ENCODE results near the gene SMAD3. TPM values are rescaled to one million over a fixed set of nuclear protein-coding genes. Genes with fewer than 3 reads are reported as not detected.

The SMAD3 gene
- total RNA-seq, 1 experiment from 2014 or later, result 89.2 TPM

GRCh38 chr15:67036775-67037555, 28.4 kb upstream of the SMAD3 start:
- Histone ChIP-seq H3K36me3 (ENCODE audit: control insufficient read depth in 1 of 2, insufficient read depth in 2 of 2, low read length in 2 of 2) (no peaks in the 10 kb centered on the region), H3K9me3 (ENCODE audit: control insufficient read depth in 1 of 2, insufficient read depth in 1 of 2, low read depth in 1 of 2, low read length in 2 of 2) (no peaks in the 10 kb centered on the region), H3K9me2 (ENCODE audit: insufficient read depth) (no peaks in the 10 kb centered on the region), H3K4me1 (ENCODE audit: control insufficient read depth in 1 of 2, insufficient read depth in 2 of 2, low read length in 2 of 2) (peaks cover 0 to 18% of the 10 kb centered on the region in 2 experiments; a peak in 3 of 4 replicates), H4K20me1 (ENCODE audit: insufficient read depth) (no peaks in the 10 kb centered on the region), H3K4me2 (ENCODE audit: low read length) (no peak overlapping the region), H3K27ac (ENCODE audit: low read depth, low read length) (no peak overlapping the region), H2AFZ (ENCODE audit: low read depth, low read length, poor library complexity, severe bottlenecking) (no peak overlapping the region), H3K9ac (ENCODE audit: low read length) (0 out of 2 replicates have a peak overlapping the region, but pooled peaks have one; percentile 3), H3K27me3 (ENCODE audit: insufficient read depth, low read length) (no peaks in the 10 kb centered on the region), H3K4me3 (replicated peaks in 1 of 2; ENCODE audit: low read depth in 1 of 2, low read length in 2 of 2) (no peak overlapping the region), H3K79me2 (ENCODE audit: insufficient read depth, low read length) (no peaks in the 10 kb centered on the region)
- no peak for TF ChIP-seq ZFX (IDR thresholded peaks at IDR 0.05)
- no peak for TF ChIP-seq TCF7L2 (IDR thresholded peaks at IDR 0.05; ENCODE audit: borderline replicate concordance, extremely low read depth, insufficient read depth, insufficient read length)
- TF ChIP-seq EGR1 (IDR thresholded peaks at IDR 0.05; ENCODE audit: low read depth), result no peak
- TF ChIP-seq RAD21 (IDR thresholded peaks at IDR 0.05; ENCODE audit: low read depth), result no peak
- TF ChIP-seq CEBPB (IDR thresholded peaks at IDR 0.05; ENCODE audit: low read depth), result no peak
- TF ChIP-seq JUND (IDR thresholded peaks at IDR 0.05), result no peak
- TF ChIP-seq MAX (IDR thresholded peaks at IDR 0.05), result no peak
- TF ChIP-seq POLR2A (IDR thresholded peaks at IDR 0.05; ENCODE audit: borderline replicate concordance, extremely low read depth, insufficient read depth, insufficient read length), result no peak
- TF ChIP-seq REST (IDR thresholded peaks at IDR 0.05; ENCODE audit: low read depth), result no peak
- TF ChIP-seq ZBTB33 (IDR thresholded peaks at IDR 0.05; ENCODE audit: extremely low read depth, insufficient replicate concordance, low read length), result no peak
- TF ChIP-seq FOSL1 (IDR thresholded peaks at IDR 0.05; ENCODE audit: low read depth), result no peak
- TF ChIP-seq YY1 (IDR thresholded peaks at IDR 0.05; ENCODE audit: extremely low read depth, insufficient replicate concordance, low read depth, low read length), result no peak
- TF ChIP-seq EZH2 (IDR thresholded peaks at IDR 0.05), result no peak
- TF ChIP-seq ELF1 (IDR thresholded peaks at IDR 0.05; ENCODE audit: borderline replicate concordance, low read depth), result no peak
- no peak for TF ChIP-seq SIN3A (IDR thresholded peaks at IDR 0.05; ENCODE audit: low read depth)
- TF ChIP-seq EZH2phosphoT487 (IDR thresholded peaks at IDR 0.05; ENCODE audit: borderline replicate concordance), result no peak
- TF ChIP-seq CBX3 (IDR thresholded peaks at IDR 0.05; ENCODE audit: low read depth), result no peak
- TF ChIP-seq SRF (IDR thresholded peaks at IDR 0.05; ENCODE audit: low read depth), result no peak
- no peak for TF ChIP-seq ZNF274 (IDR thresholded peaks at IDR 0.05; ENCODE audit: low read depth, low read length)
- POLR2A ChIA-PET, result no interaction called here
- ATAC-seq (no peak), DNase-seq (ENCODE audit: low read depth, low spot score) (no peak)
- RAD21 ChIA-PET (ENCODE audit: low non-redundant PET in 1 of 2, low total read pairs in 2 of 2, uncharacterized antibody in 2 of 2, unreplicated experiment in 2 of 2), result interaction anchor here in 1 of 2 experiments (1.1 kb wide), 1 partner anchor 90 kb away, joined by 4 read pairs; no protein-coding TSS in a partner anchor
- intact Hi-C loops (cut with micrococcal nuclease), result no loop called here
- BruUV-seq (replicated peaks), result no TSS peak
- CTCF ChIA-PET, result no interaction called here
